ENCODE data around the gene TBC1D9B. TPM values are rescaled to one million over a fixed set of nuclear protein-coding genes. Genes with fewer than 3 reads are reported as not detected.
A peak's percentile ranks its signal among the peaks of the same experiment; 100 is the strongest.

The TBC1D9B gene
- total RNA-seq, 4 donors from 2014 or later, result 75.5 to 115 (median 94.3) TPM

DNA sequence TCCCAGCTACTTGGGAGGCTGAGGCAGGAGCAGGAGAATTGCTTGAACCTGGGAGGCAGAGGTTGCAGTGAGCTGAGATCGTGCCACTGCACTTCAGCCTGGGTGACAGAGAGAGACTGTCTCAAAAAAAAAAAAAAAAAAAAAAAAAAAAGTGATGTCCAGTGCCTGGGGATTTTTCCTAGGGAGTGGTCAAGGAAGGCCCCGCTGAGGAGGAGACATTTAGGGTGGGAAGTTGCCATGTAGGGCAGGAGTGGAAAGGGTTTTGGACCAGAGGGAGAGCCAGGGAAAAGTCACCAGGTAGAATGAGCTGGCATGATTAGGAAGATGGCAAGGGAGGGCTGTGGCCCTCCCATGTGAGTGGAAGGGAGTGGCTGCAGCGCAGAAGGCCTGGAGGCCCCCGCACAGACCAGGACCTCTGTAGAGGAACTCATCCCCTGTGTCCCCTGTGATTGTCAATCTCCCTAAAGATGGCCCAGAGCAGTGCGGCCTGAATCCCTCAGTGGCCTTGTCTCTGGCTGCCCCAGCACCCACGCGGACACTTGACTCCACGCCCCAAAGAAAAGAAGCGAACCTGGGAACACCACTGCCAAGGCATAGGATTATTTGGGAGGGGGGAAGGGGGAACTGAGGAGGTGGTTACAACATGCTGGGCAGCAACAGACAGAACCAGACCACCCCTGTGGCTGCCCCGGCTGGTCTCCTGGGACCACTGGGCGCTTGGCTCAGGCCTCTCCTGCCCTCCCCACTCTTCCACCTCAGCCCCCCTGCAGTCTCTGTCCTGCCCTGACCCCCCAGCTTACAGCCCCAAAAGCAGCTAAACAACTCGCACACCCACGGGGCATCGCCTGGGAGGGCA is 89.6 kb downstream of the TBC1D9B start:
- peaks cover 8 to 19% of the 10 kb centered on the region in 2 donors for H3K36me3 ChIP-seq
- TF ChIP-seq POLR2A (IDR thresholded peaks at IDR 0.05), result no peak
- TF ChIP-seq, protein P1, sequence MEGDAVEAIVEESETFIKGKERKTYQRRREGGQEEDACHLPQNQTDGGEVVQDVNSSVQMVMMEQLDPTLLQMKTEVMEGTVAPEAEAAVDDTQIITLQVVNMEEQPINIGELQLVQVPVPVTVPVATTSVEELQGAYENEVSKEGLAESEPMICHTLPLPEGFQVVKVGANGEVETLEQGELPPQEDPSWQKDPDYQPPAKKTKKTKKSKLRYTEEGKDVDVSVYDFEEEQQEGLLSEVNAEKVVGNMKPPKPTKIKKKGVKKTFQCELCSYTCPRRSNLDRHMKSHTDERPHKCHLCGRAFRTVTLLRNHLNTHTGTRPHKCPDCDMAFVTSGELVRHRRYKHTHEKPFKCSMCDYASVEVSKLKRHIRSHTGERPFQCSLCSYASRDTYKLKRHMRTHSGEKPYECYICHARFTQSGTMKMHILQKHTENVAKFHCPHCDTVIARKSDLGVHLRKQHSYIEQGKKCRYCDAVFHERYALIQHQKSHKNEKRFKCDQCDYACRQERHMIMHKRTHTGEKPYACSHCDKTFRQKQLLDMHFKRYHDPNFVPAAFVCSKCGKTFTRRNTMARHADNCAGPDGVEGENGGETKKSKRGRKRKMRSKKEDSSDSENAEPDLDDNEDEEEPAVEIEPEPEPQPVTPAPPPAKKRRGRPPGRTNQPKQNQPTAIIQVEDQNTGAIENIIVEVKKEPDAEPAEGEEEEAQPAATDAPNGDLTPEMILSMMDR (IDR thresholded peaks at IDR 0.05), result no peak
- no peaks in the 10 kb centered on the region for H3K27me3 ChIP-seq
- peaks cover 43 to 49% of the 10 kb centered on the region in 2 donors for H3K4me1 ChIP-seq
- no peak for DNase-seq
- WGBS, 2 donors, result 63 to 69% methylated on average over 14 of the region's 14 CpGs
- H3K9me3 ChIP-seq, result no peaks in the 10 kb centered on the region
- H3K27ac ChIP-seq, result peak overlapping the region; percentile 97 to 100 (median 99)
- intact Hi-C loops (cut with DNase I), result no loop called here
- H3K4me3 ChIP-seq (replicated peaks in 1 of 3), result peak overlapping the region in 1 of 3 donors; percentile 27

GRCh38 chr5:179817470-179817840 is 90.2 kb downstream of the TBC1D9B start:
- Histone ChIP-seq H3K4me3 (replicated peaks in 1 of 3) (peak overlapping the region in 1 of 3 donors; percentile 49), H3K4me1 (peaks cover 37 to 43% of the 10 kb centered on the region in 2 donors), H3K36me3 (peaks cover 2 to 12% of the 10 kb centered on the region in 2 donors), H3K27ac (peak overlapping the region in 2 of 3 donors; percentile 48 to 67), H3K27me3 (no peaks in the 10 kb centered on the region), H3K9me3 (no peaks in the 10 kb centered on the region)
- 78 to 95% methylated on average over 7 of the region's 8 CpGs for WGBS, 2 donors
- DNase-seq, result peak in 1 of 2 donors; percentile 5
- no peak for TF ChIP-seq POLR2A (IDR thresholded peaks at IDR 0.05)
- TF ChIP-seq, protein P1 (IDR thresholded peaks at IDR 0.05), result no peak
- intact Hi-C loops (cut with DNase I), result no loop called here

GRCh38 chr5:179816796-179817469 is 90.8 kb downstream of the TBC1D9B start:
- H3K4me3 ChIP-seq (replicated peaks in 1 of 3), result peak overlapping the region in 2 of 3 donors; percentile 26 to 49
- peaks cover 0 to 7% of the 10 kb centered on the region in 2 donors for H3K36me3 ChIP-seq
- no peaks in the 10 kb centered on the region for H3K9me3 ChIP-seq
- H3K27ac ChIP-seq, result peak overlapping the region in 2 of 3 donors; percentile 48 to 67
- DNase-seq, result peak in 1 of 2 donors; percentile 44
- TF ChIP-seq, protein P1 (IDR thresholded peaks at IDR 0.05), result no peak
- peak in 1 of 2 donors; percentile 46 for TF ChIP-seq POLR2A (IDR thresholded peaks at IDR 0.05)
- H3K4me1 ChIP-seq, result peaks cover 32 to 39% of the 10 kb centered on the region in 2 donors
- H3K27me3 ChIP-seq, result no peaks in the 10 kb centered on the region
- intact Hi-C loops (cut with DNase I), result no loop called here
- 8 to 12% methylated on average over 5 to 8 of the region's 72 CpGs for WGBS, 2 donors

- 37 to 52% methylated on average over 11 to 19 of the region's 23 CpGs for WGBS, 2 donors
- Histone ChIP-seq H3K9me3 (no peaks in the 10 kb centered on the region), H3K4me1 (peaks cover 31 to 39% of the 10 kb centered on the region in 2 donors), H3K27ac (peak overlapping the region in 2 of 3 donors; percentile 48 to 67), H3K4me3 (replicated peaks in 1 of 3) (peak overlapping the region in 1 of 3 donors; percentile 49), H3K27me3 (no peaks in the 10 kb centered on the region), H3K36me3 (peaks cover 0 to 5% of the 10 kb centered on the region in 2 donors)
- TF ChIP-seq, protein P1 (IDR thresholded peaks at IDR 0.05), result no peak
- no peak for TF ChIP-seq POLR2A (IDR thresholded peaks at IDR 0.05)
- intact Hi-C loops (cut with DNase I), result no loop called here
- peak in 1 of 2 donors; percentile 11 for DNase-seq
These were observed 91.3 kb downstream of the TBC1D9B start for GRCh38 chr5:179816401-179816795.

Data from thyroid gland (tissue), 4 donors.